NCI-H524 treated with DMSO at 0.1 percent for 48 hours (cell line): ENCODE measurements around the gene IL2RA.
"Not testable (repeated sequence)": the region's sequence is repeated elsewhere in the genome, so short reads cannot be mapped to it uniquely, and the experiment has no call there.

ENCODE experiments used
- DNase-seq: peaks from one replicate; lab custom pipeline; 2025; lab: John Stamatoyannopoulos, UW

IL2RA gene

GRCh38 chr10:6056411-6057135 is 5.6 kb downstream of the IL2RA start:
- no peak for DNase-seq

- DNase-seq = no peak
These were observed 6.2 kb downstream of the IL2RA start for GRCh38 chr10:6055929-6056328.

DNA sequence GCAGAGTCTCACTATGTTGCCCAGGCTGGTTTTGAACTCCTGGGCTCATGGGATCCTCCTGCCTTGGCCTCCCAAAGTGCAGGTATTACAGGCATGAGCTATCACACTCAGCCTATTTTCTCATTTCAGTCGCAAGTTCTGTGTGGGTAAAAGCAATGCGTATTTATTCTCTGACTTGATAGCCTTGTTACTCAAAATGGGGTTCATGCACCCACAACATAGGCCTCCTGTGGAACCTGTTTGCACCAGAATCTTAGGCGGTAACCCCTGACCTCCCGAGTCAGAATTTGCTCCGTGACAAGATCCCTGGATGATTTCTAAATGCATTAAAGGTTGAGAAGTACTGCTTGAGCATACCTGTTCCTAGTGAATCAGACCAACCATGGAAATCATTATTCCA is 7.3 kb downstream of the IL2RA start:
- DNase-seq = no peak

DNA sequence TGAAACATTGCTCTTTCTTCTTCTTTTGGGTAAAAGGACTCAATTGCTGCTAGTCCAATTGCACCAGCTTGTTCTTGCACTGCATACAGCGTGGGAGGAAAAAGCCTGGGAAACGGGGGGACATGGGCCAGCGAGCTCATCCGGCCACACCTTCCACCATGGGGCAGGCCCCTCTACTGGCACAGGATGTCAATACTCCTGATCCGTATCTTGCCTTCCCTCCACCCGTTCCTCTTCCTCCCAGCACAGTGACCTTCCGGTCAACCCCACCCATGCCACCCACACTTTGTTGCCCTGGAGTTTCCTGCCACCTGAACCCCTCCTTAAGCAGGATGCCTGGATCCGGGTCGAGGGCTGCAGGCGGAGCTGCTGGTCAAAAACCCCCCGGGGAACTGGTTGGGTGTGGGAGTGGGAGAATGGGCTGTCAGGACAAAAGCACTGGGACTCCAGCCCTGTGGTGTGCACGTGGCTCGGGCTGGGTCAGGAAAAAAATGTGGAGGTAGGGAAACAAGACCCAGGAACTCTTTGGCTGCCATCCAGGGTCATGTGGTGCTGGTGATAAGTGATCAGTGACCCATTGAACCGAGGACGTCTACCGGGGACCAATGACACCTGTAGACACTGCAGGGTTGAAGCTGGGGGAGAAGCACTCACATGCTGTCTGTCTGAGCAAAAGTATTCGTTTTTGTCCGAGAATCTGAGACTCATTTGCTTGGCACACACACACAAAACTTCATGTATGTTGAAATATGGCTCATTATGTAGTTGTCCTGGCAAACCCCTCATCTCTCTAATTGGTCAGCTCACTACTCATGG is 8.1 kb downstream of the IL2RA start:
- no peak for DNase-seq

DNA sequence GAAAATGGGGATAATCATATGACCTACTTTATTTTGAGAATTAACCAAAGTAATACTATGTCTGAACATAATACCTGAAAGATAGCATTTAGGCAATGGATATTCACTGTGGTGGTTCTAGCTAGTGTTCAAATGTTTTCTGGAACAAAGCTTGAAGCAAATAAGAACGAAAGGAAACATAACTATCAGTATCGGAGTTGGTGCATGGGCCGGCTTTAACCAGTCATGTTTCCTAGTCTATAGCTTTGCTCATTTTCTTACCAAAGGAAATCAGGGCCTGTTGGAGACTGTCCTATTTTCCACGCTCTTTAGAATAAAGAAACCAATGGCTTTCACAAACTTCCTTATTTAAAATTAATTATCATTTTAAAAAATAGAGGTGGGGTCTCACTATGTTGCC is 8.9 kb downstream of the IL2RA start:
- DNase-seq = no peak

GRCh38 chr10:6052247-6053221 is 9.6 kb downstream of the IL2RA start:
- no peak for DNase-seq

DNA sequence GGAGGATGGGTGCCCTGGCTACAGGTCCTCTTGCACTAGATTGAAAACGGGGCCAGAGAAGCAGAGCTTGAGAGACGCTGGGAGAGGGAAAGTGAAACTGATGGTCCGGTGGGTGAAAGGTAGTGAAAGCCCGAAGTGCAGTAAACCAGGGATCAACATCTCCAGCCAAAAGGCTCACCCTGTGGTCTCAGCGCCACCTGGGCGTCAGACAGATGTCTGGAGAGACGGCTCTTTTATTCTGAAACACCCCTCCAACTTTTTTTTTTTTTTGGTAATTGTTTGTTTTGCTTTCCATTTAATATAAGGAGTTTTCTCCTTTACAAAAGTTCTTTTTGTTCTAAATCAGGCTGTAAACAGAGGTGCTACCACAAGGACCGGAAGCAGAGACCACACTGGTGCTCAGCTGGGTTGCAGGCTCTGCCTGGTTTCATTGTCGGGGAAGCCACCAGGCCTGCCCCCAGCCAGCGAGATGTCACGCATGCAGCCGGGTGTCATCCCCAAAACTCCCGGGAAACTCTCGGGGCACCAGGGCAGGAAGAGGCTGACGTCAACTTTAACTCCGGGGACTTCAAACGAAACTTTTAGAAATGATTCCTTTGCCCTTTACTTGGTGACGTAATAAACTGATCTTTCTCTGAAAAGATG is 11.2 kb downstream of the IL2RA start:
- DNase-seq = no peak

- no peak for DNase-seq
These were observed 13.2 kb downstream of the IL2RA start for GRCh38 chr10:6049031-6049400.

DNA sequence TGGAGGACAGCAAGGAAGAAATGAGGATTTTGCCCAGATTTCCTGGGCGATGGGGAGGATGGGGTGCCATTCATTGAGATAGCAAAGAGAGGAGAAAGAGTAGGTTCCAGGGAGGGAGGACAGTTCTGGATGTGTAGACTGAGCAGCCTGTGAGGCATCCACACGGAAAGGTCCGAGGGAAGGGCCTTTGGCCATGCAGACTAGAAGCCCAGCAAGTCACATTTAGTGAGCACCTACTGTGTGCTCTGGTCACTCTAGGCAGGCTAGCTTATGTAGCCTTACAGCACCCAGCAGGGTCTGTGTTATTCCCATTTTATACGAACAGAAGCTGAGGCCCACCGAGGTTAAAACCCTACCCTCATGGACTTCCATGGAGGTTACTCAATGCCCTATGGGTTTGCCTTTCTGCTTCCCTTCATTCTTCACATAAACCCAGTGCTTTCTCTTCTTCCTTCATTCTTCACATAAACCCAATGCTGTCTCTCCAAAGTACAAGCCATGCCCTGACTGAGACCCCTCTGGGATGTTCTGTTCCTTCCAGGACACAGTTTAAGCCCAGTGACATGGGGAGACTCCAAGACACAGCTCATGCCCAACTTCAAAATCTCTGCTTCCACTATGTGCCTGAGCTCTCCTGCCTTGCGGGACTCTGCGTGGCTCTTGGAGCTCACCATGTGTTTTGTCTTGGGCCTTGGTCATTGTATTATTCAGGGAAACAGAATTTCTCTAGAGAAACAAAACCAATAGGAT is 13.7 kb downstream of the IL2RA start:
- no peak for DNase-seq

GRCh38 chr10:6047847-6048246 is 14.3 kb downstream of the IL2RA start:
- DNase-seq = no peak

DNA sequence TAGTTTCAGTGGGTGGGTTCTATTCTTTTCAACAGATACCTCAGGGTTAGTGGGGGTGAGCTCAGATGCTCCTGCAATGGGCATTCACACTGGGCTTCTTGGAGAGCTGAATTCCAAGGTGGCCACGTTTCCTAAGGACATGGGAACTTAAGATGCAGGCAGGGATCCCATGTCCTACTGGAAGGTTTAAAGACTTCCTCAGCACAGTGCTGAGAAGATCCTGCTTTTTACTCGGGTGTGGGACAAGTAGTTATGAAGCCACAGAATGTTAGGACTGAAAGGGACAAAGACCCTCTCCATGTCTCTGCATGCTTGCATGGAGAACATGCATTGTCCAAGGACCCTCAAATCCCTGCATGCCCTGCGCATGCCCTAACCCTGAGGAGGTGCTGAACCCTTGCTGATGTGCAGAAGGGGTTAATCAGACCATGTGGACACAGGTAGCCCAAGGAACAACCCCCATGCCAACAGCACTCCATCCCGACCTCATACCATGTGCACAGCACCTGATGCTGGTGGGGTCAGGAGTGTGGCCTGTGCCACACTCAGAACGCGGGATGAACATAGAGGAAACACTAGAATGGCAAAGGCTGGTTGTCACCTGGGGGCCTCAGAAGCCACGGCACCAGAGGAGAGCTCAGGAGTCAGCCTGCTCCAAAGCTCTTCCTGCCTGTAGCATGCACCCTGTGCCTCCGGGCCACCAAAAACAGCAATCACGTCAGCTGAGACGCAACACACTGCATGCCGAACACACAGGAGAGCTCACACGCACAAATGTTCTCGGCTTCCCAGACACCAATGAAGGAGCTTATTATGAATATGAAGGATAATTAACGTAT is 15.2 kb downstream of the IL2RA start:
- no peak for DNase-seq

- no peak for DNase-seq
These were observed 16.0 kb downstream of the IL2RA start for GRCh38 chr10:6045878-6046772.

DNA sequence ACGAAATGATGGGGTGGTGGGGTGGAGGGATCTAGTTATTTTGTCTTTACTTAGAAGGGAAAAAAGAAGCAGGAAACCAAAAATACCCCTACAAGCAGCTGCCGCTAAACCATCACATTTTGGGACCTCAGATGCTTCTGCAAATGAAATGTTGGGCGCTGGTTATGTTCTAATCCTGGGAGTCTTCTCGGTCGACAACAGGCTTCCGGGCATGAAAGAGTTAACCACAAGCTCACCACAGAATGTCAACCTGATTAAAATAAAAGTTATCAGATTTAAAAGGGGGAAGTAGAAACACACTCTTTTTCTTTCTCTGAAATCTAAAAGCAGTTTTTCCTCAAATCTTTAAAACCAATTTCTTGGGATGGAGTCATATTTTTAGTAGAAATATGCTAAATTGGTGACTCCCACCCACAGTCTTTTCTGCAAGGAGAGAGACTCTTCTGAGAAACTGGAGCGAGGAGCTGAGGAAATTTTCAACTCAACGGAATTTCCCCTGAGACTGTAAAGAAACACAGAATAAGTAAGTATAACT is 16.8 kb downstream of the IL2RA start:
- DNase-seq = no peak

GRCh38 chr10:6044751-6045313 is 17.3 kb downstream of the IL2RA start:
- no peak for DNase-seq

DNA sequence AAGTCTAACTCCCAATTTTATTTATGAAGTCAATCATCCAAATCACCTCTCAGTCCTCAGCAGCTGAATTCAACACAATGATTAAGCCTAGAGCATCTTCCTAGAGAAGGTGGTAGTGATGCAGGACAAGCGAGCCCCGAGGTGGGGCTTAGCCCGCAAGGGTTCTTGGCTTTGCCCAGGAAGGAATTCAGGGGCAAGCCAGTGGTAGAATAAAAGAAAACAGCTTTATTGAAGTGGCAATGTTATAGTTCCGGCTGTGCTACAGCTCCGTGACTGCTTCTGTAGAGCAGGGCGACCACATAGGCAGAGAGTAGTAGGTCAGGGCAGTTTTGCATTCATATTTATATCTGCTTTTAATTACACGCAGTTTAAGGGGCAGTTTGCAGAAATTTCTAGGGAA is 18.1 kb downstream of the IL2RA start:
- no peak for DNase-seq

GRCh38 chr10:6043377-6043776 is 18.8 kb downstream of the IL2RA start:
- DNase-seq = not testable (repeated sequence)

DNA sequence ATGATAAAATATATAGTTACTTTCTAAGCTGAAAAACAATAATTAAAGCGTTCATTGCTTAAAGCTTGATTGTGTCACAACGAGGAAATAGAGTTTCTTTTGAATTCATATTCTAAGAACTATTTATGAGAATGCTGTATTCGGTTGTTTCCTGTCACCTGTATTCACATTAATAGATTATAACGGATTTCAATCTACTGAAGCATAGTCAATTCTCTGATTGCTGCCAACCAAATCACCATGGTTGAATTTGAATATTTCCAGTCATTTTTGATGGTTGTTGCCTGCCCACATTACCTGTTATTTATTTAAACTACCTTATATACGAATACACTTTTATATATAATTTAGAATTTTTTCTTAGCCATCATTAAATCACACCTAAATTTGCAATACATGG is 22.0 kb downstream of the IL2RA start:
- no peak for DNase-seq

DNA sequence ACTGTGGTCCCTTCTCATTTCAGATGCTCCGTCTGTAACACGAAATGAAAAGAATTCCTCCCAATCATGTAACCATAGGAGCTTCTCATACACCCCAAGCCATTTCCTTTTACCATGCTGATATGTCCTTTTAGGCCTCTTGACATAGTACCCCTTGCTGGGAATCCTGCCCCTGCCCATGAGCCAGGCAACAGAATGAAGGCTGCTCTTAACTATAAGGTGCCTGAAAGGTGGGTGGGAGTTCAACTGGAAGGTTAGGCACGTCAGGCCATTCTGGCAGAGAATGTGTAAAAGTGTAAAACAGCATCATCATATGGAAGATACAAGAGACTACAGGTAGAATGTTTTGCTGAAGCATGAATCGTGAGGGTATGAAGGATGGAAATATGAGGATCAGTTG is 22.5 kb downstream of the IL2RA start:
- no peak for DNase-seq
